Measurements from ENCODE around the gene NF1. TPM values are rescaled to one million over a fixed set of nuclear protein-coding genes. Genes with fewer than 3 reads are reported as not detected.
A peak's percentile ranks its signal among the peaks of the same experiment; 100 is the strongest.

The NF1 gene
- total RNA-seq, 3 donors from 2014 or later, result 61.6 to 129 (median 97.7) TPM

- TF ChIP-seq POLR2A (IDR thresholded peaks at IDR 0.05), result no peak
- no peak for TF ChIP-seq CTCF (IDR thresholded peaks at IDR 0.05)
- TF ChIP-seq POLR2AphosphoS5 (IDR thresholded peaks at IDR 0.05), result no peak
- DNase-seq (ENCODE audit: low spot score in 2 of 2), result no peak
- no peaks in the 10 kb centered on the region for H3K36me3 ChIP-seq
- H3K4me1 ChIP-seq, result peaks cover 0 to 4% of the 10 kb centered on the region in 2 donors
- no peaks in the 10 kb centered on the region for H3K9me3 ChIP-seq
- H3K4me3 ChIP-seq, result peak overlapping the region; percentile 1 to 34 (median 14)
- H3K27ac ChIP-seq, result no peak overlapping the region
- intact Hi-C loops (cut with DNase I; ENCODE audit: low total_unique reads), result no loop called here
- H3K27me3 ChIP-seq, result no peaks in the 10 kb centered on the region
Measured at GRCh38 chr17:31320241-31320640, 225.5 kb downstream of the NF1 start.

GRCh38 chr17:31320791-31321190, 226.0 kb downstream of the NF1 start:
- Histone ChIP-seq H3K9me3 (no peaks in the 10 kb centered on the region), H3K4me3 (peak overlapping the region; percentile 1 to 34 (median 14)), H3K27ac (no peak overlapping the region), H3K4me1 (peaks cover 0 to 4% of the 10 kb centered on the region in 2 donors), H3K36me3 (no peaks in the 10 kb centered on the region), H3K27me3 (no peaks in the 10 kb centered on the region)
- DNase-seq (ENCODE audit: low spot score in 2 of 2), result no peak
- TF ChIP-seq CTCF (IDR thresholded peaks at IDR 0.05) (no peak), POLR2AphosphoS5 (IDR thresholded peaks at IDR 0.05) (no peak), POLR2A (IDR thresholded peaks at IDR 0.05) (no peak)
- intact Hi-C loops (cut with DNase I; ENCODE audit: low total_unique reads), result no loop called here

- DNase-seq (ENCODE audit: low spot score in 2 of 2), result no peak
- peaks cover 0 to 4% of the 10 kb centered on the region in 2 donors for H3K4me1 ChIP-seq
- H3K27me3 ChIP-seq, result no peaks in the 10 kb centered on the region
- peak within 1 kb of the TSS; percentile 1 to 34 (median 14) for H3K4me3 ChIP-seq
- no peaks in the 10 kb centered on the region for H3K36me3 ChIP-seq
- H3K27ac ChIP-seq, result no peak within 1 kb of the TSS
- intact Hi-C loops (cut with DNase I; ENCODE audit: low total_unique reads), result no loop called here
- no peaks in the 10 kb centered on the region for H3K9me3 ChIP-seq
- TF ChIP-seq POLR2AphosphoS5 (IDR thresholded peaks at IDR 0.05) (no peak), CTCF (IDR thresholded peaks at IDR 0.05) (no peak), POLR2A (IDR thresholded peaks at IDR 0.05) (no peak)
Measured at GRCh38 chr17:31321481-31321880, 226.7 kb downstream of the NF1 start, which contains the start of gene EVI2A. TSS of gene EVI2A (minus strand) at chr17:31321622. CDS start at chr17:31319013, 2,609 bp downstream.

- no peak overlapping the region for H3K4me3 ChIP-seq
- TF ChIP-seq POLR2AphosphoS5 (IDR thresholded peaks at IDR 0.05), result no peak
- TF ChIP-seq CTCF (IDR thresholded peaks at IDR 0.05), result no peak
- no peak for TF ChIP-seq POLR2A (IDR thresholded peaks at IDR 0.05)
- intact Hi-C loops (cut with DNase I; ENCODE audit: low total_unique reads), result no loop called here
- no peak overlapping the region for H3K27ac ChIP-seq
- H3K27me3 ChIP-seq, result no peaks in the 10 kb centered on the region
- H3K36me3 ChIP-seq, result no peaks in the 10 kb centered on the region
- H3K9me3 ChIP-seq, result no peaks in the 10 kb centered on the region
- H3K4me1 ChIP-seq, result peaks cover 0 to 4% of the 10 kb centered on the region in 2 donors
- DNase-seq (ENCODE audit: low spot score in 2 of 2), result no peak
Measured at GRCh38 chr17:31321966-31322365, 227.2 kb downstream of the NF1 start.

GRCh38 chr17:31323551-31323950, 228.8 kb downstream of the NF1 start:
- DNase-seq (ENCODE audit: low spot score in 2 of 2), result no peak
- Histone ChIP-seq H3K27me3 (no peaks in the 10 kb centered on the region), H3K4me3 (no peak overlapping the region), H3K9me3 (no peaks in the 10 kb centered on the region), H3K27ac (no peak overlapping the region), H3K4me1 (no peaks in the 10 kb centered on the region), H3K36me3 (no peaks in the 10 kb centered on the region)
- intact Hi-C loops (cut with DNase I; ENCODE audit: low total_unique reads), result no loop called here
- TF ChIP-seq POLR2A (IDR thresholded peaks at IDR 0.05) (no peak), POLR2AphosphoS5 (IDR thresholded peaks at IDR 0.05) (no peak), CTCF (IDR thresholded peaks at IDR 0.05) (no peak)
